GM10248 (cell line): ENCODE measurements around the gene TMEM254.
"Not testable (repeated sequence)": the region's sequence is repeated elsewhere in the genome, so short reads cannot be mapped to it uniquely, and the experiment has no call there.

Experiments used
- CTCF ChIA-PET: fragments of 300-600 bp; sonication (Branson Sonifier 250); formaldehyde crosslinking; extraction: SDS; loops from one replicate; lab custom pipeline; 2021; ENCODE audit warnings: antibody characterized with exemption; lab: Yijun Ruan, JAX
- POLR2A ChIA-PET: fragments of 350-650 bp; sonication (Branson Sonifier 250); formaldehyde crosslinking; extraction: SDS; loops from one replicate; lab custom pipeline; 2020; ENCODE audit warnings: antibody characterized with exemption; lab: Yijun Ruan, JAX
- DNase-seq: peaks from one replicate; pipeline ENCODE4 v3.0.0; 2012; ENCODE audit errors: extremely low spot score
- TF ChIP-seq, protein P1 (sequence below): IDR thresholded peaks from 2 replicates; pipeline ENCODE4 v1.5.1; 2012; ENCODE audit warnings: mild to moderate bottlenecking, low read depth; ENCODE audit errors: extremely low read depth, missing control alignments, control extremely low read depth

TMEM254 gene

DNA sequence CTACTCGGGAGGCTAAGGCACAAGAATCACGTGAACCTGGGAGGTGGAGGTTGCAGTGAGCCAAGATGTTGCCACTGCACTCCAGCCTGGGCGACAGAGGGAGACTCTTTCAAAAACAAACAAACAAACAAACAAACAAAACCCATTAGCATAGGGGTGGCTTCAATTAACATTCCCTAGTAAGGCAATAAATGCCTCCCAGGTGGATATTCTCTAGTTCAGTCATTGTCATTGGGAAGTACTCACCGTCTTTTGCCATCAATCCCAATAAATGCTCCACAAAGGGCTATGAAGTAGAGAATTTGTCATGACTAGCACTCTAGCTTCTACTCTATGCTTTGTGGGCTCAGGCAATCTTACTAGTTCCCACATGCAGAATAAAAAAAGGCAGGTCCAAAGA, 11.7 kb upstream of the TMEM254 start:
- TF ChIP-seq, protein P1, sequence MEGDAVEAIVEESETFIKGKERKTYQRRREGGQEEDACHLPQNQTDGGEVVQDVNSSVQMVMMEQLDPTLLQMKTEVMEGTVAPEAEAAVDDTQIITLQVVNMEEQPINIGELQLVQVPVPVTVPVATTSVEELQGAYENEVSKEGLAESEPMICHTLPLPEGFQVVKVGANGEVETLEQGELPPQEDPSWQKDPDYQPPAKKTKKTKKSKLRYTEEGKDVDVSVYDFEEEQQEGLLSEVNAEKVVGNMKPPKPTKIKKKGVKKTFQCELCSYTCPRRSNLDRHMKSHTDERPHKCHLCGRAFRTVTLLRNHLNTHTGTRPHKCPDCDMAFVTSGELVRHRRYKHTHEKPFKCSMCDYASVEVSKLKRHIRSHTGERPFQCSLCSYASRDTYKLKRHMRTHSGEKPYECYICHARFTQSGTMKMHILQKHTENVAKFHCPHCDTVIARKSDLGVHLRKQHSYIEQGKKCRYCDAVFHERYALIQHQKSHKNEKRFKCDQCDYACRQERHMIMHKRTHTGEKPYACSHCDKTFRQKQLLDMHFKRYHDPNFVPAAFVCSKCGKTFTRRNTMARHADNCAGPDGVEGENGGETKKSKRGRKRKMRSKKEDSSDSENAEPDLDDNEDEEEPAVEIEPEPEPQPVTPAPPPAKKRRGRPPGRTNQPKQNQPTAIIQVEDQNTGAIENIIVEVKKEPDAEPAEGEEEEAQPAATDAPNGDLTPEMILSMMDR = no peak
- DNase-seq = no peak
- ChIA-PET POLR2A (no interaction called here), CTCF (interaction anchor here (1.1 to 1.8 kb wide), 4 partner anchors 8 to 20 kb away, joined by 3 to 5 read pairs (median 5); no protein-coding TSS in a partner anchor)

DNA sequence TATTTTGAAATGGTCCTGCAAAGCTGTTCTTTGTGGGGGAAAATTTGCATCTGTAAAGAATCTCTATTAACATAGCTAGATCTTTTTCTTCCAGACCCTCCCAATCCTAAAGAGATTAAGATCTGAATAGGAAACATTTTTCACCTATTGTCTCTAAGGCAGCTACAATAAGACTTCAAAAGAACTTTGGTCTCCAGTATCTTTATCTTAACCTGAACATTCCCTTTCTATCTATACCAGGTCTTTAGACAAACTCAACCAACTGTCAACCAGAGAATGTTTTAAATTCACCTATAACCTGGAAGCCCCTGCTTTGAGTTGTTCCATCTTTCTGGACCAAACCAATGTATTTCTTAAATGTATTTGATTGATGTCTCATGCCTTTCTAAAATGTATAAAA, 10.6 kb upstream of the TMEM254 start:
- DNase-seq, POLR2A ChIA-PET: not testable (repeated sequence)
- CTCF ChIA-PET = interaction anchor here (1.1 to 2.1 kb wide), 5 partner anchors 9 to 79 kb away, joined by 3 to 8 read pairs (median 5); no protein-coding TSS in a partner anchor

- DNase-seq = no peak
- TF ChIP-seq, protein P1 = no peak
- POLR2A ChIA-PET = no interaction called here
- CTCF ChIA-PET = interaction anchor here (1.2 to 2.1 kb wide), 4 partner anchors 8 to 78 kb away, joined by 3 to 8 read pairs (median 4); no protein-coding TSS in a partner anchor
These were observed 10.2 kb upstream of the TMEM254 start for GRCh38 chr10:80068270-80068669.

DNA sequence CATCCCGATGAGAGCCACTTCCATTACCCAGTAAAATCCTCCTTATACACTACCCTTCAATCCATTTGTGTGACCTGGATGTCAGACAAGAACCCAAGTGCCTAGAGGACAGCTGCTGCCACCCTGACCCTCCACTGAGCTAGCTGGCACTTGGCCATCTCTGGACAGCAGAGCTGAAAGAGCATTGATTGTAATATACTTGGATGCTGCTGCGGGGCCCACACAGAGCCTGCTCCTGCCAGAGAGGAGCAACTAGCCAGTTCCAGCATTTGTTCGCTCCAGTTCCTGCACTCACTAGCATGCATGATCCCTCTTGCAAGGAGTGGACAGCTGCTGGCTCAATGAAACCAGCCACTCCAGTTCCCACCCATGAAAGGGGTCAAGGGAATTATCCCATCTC, 8.4 kb upstream of the TMEM254 start:
- ChIA-PET POLR2A (no interaction called here), CTCF (interaction anchor here (0.8 to 2.3 kb wide), 7 partner anchors 10 to 98 kb away, joined by 3 to 8 read pairs (median 4); no protein-coding TSS in a partner anchor)
- TF ChIP-seq, protein P1 = no peak
- no peak for DNase-seq

DNA sequence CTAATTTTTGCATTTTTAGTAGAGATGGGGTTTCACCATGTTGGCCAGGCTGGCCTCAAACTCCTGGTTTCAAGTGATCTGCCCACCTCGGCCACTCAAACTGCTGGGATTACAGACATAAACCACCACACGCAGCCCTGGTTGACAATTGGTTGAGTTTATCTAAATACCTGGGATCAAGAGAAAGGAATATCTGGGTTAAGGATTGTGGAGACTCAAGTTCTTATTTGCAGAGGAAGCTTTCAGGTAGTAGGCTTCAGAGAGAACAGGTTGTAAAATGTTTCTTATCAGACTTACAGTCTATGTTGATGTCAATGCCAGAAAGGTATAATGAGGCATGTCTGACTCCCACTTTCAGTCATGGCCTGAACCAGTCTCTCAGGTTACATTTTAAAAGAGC, 5.9 kb upstream of the TMEM254 start:
- no peak for DNase-seq
- ChIA-PET POLR2A (no interaction called here), CTCF (interaction anchor here (1.2 to 1.9 kb wide), 3 partner anchors 10 to 25 kb away, joined by 3 to 7 read pairs (median 4); no protein-coding TSS in a partner anchor)
- TF ChIP-seq, protein P1 = no peak

- TF ChIP-seq, protein P1 = no peak
- POLR2A ChIA-PET = interaction anchor here (0.6 kb wide), 1 partner anchor 124 kb away, joined by 3 read pairs; no protein-coding TSS in a partner anchor
- CTCF ChIA-PET = interaction anchor here (1.5 to 2.0 kb wide), 2 partner anchors 8 to 17 kb away, joined by 3 to 5 read pairs; no protein-coding TSS in a partner anchor
- no peak for DNase-seq
These were observed 2.7 kb upstream of the TMEM254 start for GRCh38 chr10:80075781-80076180.

DNA sequence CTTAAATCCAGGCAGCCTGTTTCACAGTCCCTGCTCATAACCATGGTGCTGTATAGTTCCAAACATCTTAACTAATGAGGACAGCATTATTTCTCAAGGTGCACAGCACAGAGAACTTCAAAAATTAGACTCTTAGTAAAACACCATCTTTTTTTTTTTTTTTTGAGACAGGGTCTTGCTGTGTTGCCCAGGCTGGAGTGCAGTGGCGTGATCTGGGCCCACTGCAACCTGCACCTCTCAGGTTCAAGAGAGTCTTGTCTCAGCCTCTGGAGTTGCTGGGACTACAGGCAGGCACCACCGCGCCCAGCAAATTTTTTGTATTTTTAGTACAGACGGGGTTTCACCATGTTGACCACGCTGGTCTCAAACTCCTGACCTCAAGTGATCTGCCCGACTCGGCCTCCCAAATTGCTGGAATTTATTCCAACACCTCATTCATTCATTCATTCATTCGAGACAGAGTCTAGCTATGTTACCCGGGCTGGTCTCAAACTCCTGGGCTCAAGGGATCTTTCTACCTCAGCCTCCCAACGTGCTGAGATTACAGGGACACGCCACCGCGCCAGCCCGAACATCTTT, 507 bp upstream of the TMEM254 start:
- ChIA-PET POLR2A (no interaction called here), CTCF (interaction anchor here (1.4 to 2.3 kb wide), 3 partner anchors 13 to 145 kb away, joined by 3 to 6 read pairs (median 3); no protein-coding TSS in a partner anchor)
- DNase-seq = no peak
- TF ChIP-seq, protein P1 = no peak
